GM21619 (cell line): ENCODE results near the gene L1CAM.

Source experiments
- ATAC-seq: cut with Tn5 transposase; IDR thresholded peaks from one replicate; pipeline ENCODE4 v1.9.1; 2021; ENCODE audit not compliant: unreplicated experiment

The L1CAM gene

DNA sequence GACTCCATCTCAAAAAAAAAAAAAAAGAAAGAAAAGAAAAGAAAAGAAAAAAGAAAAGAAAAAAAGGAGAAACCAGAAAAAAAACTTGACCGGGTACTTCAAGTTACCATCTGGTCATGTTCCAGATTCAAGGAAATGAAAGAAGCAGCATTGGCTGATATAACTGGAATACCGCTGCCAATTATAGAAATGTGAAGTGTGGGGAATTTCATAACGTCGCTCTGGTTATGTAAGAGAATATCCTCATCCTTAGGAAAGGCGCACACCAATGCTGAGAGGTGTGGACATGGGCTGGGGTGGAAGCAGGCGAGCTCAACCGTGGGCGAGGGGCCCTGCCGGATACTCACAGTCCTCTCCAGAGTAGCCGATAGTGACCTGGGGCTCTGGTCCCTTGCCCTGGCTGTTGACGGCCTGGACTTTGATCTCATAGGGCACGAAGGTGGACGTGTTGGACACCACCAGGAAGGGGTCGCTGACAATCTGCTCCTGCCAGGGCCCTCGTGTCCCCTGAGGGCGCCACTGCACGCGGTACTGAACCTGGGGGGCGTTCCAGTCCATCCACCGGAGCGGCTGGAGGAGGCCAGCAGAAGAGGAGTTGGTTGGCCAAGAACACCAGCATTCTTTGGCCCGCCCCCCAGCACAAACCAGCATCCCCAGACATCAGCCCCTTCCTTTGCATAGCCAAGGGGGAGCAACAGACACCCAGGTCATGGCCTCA is 19.5 kb downstream of the L1CAM start:
- no peak for ATAC-seq

DNA sequence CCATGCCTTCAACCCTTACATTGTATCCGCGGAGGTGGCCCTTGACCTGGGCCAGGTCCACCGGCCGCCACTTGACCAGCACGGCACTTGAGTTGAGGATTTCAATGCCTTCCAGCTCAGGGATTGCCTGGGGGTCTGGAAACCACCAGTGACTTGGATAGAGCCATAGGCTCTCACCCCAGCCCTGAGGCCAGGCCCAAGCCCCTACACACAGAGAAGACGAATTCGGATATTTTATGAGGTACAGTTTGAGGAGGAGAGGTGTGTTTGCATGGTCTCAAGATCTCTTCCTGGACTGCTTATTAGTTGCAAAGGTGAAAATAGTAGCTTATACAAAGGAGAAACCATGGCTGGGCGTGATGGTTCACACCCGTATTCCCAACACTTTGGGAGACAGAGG is 20.3 kb downstream of the L1CAM start:
- ATAC-seq = no peak

DNA sequence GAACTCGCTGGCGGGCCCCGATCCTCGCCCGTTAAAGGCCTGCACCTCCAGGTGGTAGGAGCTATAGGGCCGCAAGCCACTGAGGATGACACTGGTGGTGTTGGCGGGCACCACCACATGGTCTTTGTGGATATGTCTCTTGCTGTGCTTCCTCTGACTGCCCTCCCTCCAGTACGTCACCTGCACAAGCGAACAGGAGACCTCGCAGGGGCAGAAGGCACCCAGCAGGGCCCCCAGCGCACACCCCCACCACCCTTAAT is 20.7 kb downstream of the L1CAM start:
- ATAC-seq = no peak

DNA sequence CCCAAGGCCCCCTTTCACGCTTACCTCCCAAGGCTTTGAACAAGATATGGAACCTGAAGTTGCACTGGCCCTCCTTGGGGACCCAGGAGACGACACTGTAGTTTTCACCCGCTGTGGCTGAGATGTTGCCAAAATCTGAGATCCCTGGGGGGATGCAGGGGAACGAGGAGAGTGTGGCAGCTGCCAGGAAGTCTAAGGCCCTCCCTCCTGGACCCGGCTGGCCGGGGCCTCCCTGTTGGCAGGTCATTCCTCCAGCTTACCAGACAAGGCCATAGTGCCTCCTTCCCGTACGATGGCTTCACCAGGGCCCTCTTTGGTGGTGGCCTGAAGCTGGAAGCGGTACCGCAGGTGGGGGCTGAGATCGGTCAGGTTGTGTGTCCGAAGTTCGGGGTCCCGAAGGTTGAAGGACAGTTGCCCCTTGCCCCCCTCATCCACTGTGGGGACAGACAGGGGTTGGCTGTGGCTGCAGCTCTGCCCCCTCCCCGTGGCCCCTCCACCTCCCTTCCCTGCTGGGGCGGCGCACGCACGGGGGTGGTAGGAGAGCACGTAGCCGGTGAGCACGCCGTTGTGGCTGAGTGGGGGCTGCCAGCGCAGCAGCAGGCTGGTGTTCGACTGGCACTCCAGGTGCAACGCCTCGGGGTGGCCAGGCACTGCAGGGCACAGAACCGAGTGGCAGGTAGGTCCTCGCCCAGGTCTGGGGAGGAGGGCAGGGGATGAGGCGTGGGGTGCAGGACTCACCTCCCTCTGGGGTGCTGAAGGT is 21.2 kb downstream of the L1CAM start:
- ATAC-seq = no peak

DNA sequence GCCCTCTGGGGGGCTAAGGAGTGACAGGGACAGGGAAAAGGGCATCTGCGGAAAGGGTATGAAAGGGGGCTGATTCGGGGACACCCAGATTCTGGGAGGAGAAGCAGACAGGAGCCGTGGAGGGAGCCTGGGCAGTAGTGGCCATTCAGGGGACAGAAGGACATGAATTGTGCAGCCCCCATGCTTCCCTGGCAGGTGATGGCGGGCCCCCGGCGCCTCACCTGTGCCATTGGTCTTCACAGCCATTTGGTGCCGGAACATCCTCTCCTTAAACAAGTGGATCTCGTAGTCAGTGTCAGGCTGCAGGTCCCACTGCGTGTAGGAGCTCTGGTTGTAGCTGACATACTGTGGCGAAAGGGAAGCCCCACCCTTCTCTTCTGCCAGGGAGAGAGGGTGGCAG is 21.9 kb downstream of the L1CAM start:
- no peak for ATAC-seq

DNA sequence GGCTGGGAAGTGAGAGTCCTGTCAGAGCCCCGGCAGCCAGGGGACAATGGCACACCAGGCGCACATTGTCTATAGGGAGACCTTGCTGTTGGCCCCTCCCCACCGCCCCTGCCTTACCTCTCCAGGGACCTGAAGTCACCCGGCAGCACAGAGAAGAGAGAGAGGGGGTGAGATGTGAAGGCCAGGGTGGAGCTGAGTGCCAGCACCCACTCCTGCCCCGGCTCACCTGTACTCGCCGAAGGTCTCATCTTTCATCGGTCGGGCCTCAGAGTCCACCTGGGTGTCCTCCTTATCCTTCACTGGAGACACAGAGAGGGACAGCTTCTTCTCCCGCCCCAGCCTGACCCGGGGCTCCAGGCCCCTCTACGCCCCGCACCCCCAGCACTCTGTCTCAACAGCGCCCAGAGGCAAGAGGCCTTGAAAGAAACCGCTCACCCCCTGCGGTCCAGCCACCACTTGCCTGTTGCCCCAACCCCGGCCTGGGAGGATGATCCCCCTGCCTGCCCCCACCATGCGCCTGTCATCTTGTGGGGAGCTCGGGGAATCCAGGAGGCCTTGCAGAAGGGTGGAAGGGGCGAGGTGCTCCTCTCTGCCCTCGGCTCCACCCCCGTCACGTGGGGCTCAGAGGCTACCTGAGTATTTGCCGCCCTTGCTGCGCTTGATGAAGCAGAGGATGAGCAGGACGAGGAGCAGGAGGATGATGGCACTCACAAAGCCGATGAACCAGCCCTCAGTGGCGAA is 22.6 kb downstream of the L1CAM start:
- ATAC-seq = no peak

DNA sequence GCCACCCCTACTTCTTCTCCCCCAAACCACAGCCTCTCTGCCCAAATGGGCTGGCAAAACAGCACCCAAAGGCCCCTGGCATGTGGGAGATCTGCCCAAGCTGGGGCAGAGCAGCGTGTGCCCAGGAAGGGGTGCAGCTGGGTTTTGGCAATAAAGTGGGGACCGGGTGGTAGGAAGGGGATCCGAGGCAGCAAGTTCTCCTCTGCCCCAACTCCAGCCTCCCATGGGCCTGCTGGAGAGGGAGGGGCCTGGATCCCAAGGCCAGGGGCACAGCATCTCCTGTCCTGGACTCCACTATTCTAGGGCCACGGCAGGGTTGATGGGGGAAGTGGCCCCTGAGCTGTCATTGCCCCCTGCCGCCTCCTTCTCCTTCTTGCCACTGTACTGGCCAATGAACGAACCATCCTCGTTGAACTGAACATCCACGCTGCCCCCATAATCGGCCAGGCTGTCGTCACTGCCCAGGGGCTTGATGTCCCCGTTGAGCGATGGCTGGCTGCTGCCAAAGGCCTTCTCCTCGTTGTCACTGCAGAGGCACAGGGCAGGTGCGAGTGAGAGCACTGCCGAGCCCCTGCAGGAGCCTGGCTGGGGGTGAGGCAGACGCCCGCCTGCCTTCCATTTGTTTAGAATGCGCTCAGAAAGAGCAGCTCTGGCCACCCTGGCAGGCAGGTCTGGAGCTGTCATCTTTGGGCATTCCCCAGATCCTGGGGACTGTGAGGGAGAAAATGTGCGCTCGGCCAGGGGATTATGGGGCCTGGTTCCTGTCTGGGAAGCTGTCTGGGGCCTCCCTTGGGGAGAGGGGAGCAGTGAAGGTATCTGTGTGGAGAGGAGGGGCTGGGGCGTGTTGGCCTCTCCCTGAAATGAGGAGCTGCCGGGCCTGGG is 23.4 kb downstream of the L1CAM start:
- no peak for ATAC-seq

DNA sequence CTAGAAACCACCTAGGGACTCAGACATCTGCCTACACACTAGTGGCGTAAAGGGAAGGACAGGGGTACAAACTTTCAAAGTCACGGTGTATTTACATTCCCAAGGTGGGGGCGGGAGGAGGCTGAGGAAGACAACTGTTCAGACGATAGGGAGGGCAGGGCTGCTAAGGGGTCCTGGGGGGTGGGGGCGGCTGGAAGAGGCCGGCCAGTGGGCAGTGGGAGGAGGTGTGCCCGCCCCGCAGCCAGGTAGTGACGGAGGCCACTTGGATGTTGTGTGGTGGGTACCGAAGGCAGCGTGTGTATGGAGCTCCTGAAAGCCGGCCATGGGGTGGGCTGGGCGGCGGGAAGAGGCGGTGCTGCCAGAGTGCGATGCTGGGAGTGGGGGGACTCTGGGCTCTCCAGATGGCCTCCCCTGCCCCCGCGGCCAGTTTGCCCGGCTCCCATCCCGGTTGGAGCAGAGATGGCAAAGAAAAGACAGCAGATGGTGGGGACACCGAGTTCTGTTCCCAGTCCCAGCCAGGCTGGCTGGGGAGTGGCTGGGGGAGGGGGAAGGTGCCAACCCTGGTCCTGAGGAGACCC is 24.2 kb downstream of the L1CAM start:
- no peak for ATAC-seq

DNA sequence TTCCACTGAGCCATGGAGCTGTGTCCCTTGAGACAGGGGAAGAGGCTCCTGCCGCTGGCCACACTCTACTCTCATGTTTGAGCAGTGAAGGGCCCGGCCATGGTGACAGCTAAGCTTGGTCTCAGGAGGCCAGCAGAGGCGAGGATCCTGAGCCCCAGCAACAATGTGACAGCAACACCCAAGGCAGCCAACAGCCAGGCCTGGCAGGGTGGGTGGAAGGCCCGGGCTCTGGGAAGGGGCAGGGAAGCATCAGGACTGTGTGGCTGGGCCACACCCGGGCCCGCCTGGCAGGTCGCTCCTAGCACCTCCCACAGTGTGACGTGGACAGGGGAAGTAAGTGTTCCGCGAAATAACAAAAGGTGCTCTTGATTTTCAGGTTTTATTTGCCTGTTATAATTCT is 24.8 kb downstream of the L1CAM start:
- no peak for ATAC-seq

DNA sequence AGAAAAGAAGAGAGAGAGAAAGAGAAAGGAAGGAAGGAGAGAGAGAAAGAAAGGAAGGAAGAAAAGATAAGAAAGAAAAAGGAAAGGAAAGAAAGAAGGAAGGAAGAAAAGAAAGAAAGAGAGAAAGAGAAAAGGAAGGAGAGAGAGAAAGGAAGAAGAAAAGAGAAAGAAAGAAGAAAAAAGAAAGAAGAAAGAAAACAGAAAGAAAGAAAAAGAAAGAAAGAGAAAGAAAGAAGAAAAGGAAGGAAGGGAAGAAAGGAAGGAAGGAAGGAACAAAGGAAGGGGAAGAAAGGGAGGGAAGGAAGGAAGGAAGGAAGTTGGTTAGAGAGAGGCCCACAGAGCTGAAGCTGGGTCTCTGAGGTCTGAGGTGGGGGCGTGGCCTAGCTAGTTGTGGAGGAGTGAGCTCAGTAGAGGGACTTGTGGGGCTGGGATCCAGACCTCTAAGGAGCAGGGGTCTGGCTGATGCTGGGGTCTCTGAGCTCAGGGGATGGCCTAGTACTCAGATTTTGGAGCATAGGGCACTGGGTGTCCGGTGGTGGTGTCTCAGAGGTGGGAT is 28.5 kb downstream of the L1CAM start:
- no peak for ATAC-seq

DNA sequence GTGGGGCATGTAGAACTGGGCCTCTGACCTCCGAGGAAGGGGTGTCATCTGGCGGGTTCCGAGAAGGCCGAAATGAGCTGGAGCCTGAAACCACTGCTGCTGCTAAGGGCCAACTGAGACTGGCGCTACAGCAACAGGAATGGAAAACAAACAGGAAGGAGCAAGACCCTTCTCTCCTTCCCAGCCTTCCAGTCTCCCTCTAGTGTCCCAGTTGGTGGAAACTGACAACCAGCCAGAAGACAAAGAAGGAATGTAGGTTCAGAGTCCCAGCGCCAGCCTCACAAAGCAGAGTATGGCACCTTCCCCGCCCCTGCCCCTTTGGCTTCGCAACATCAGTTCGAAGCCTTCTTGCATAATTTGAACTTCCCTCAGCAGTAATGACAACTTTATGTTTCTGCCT is 31.3 kb downstream of the L1CAM start:
- no peak for ATAC-seq

DNA sequence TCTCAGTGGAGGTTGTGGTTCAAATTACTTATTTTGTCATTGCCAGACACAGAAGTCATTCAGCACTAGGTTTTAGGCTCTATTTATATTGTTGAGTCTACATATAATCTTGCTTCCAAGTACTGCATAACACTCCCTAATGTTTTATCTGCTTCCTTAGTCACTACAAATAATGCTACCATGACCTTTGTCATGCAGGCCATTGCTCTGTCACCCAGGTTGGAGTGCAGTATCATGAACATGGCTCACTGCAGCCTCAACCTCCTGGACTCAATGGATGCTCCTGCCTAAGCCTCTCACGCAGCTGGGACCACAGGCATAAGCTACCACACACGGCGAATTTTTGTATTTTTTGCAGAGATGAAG is 32.1 kb downstream of the L1CAM start:
- no peak for ATAC-seq

DNA sequence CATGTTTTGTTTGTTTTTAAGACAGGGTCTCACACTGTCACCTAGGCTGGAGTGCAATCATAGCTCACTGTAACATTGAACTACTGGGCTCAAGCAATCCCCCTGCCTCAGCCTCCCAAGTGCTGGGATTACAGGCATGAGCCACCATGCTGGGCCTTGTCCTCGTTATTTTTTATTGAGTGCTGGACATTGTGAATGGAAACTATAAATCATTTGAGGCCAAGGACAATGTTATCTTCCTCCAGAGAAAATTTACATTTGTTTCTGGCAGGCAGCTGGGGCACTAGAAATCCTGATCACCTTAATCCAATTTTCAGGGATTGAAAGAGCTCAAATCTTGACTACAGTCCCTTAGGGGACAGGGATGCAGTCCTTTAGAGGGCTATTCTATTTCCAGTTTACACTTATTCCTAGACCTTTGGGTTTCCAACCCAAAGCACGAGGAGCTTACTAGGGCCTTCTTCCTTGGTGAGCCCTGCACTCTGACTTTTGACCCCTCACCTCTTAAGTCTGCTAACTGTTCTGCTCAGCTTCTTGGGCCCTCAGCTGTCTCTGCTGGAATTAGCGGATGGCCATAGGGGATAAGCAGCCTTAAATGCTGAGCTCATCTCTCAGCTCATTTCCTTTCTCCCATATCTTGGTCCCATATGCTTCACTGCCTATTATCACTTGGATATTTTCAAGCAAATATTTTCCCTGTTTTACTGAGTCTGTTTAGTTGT is 32.6 kb downstream of the L1CAM start:
- ATAC-seq = no peak

DNA sequence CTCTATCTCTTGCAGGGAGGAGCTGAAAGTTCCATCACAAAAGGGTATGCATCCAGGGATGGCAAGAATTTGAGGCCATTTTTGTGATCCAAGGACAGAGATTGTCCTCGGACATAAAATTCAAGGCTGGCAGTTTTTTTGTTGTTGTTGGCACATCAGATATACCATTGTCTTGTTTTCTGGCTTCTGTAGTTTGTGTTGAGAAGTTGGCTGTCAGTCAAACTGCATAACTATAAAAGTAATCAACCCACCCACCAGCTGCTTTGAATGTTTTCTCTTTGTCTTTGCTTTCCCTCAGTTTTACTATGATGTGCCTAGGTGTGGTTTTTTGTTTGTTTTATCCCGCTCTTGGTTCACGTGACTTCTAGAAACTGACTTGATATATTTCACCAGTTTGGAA is 34.0 kb downstream of the L1CAM start:
- no peak for ATAC-seq

DNA sequence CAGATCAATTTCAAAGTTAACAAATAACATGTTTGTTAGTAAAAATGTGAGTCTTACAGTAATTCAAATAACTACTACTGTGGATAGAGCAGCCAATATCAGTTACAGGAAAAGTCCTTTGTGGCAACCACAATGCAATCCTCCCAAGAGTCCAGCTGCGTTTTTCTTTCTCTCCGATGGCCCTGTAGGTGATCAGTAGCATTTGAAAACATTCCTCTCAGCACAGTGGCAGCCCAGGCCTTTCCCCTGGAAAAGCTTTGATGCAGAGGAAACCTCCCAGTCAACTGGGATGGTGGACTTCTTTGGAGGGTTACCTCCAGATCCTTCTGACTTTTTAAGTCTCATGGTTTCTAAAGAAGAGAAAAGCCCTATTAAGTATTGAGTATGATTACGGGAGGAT is 37.6 kb downstream of the L1CAM start:
- ATAC-seq = no peak

DNA sequence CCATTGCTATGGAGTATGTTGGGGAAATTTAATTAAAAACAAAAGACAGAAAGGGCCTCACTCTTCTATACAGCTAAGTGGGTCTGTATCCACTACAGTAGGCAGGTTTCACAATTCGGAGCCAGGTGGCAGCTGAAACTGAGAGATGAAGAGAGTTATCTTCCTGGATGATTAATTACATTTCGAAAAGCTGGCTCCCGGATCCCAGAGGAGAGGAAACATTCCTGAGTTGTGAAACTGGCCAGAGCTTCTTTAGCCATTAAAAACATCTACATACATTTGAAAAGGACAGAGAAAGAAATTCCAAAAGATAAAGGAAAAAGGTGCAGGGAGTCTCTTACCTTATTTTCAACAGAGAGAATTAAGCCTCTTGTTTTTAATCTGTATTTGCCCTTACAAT is 40.1 kb downstream of the L1CAM start:
- no peak for ATAC-seq

DNA sequence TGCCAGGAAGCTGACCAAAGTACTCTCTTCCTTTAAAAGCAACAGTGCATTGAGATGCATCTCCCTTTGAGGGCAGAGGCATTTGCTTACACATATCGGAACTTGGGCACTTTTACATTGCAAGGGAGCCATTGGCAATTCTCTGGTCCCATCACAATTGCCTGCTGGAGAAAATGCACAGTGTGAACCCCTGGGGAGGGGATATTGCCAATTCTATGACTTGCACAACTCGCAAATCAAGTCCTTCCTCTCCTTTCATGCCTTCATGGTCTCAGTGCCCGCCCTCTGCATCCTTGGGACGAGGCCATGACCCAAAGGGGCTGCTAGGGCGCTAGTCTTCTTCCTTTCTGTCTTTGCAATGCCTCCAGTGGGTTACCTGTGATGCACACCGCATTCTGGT is 40.8 kb downstream of the L1CAM start:
- ATAC-seq = no peak

DNA sequence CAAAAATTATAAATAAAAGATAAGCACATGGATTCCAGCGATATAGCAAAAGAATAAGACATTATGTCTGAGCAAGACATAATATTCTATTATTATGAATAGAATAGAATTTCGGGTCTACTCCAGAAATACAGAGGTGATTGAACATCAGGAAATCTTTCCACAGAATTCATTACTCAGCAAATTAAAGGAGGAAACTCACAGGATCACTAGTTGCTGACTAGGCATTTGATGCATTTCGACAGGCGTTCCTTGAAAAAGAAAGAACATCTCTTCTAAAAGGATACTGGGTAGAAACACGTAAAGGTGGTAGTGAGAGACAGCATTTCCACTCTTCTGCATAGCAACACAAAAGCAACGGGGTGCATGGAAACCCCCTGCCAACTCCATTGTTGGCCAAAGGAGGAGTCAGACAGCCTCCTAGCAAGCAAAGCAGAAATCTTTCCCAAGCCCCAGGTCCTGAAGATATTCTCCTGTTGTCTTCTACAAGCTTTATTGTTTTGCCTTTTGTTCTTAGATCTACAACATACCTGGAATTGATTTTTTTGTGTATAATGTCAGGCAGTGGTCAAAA is 41.4 kb downstream of the L1CAM start:
- no peak for ATAC-seq

DNA sequence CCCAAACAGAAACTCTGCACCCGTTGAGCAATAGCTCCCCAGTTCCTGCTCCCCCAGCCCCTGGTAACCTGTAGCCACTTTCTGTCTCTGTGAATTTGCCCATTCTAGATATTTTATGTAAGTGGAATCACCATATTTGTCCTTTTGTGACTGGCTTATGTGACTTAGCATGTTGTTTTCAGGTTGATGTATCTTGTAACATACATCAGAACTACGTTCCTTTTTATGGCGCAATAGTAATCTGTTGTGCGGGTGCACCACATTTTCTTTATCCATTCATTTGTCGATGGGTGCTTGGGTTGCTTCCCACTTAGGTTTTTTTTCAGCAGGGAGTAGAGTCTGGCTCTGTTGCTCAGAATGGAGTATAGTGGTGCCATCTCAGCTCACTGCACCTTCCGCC is 49.1 kb downstream of the L1CAM start:
- ATAC-seq = no peak

DNA sequence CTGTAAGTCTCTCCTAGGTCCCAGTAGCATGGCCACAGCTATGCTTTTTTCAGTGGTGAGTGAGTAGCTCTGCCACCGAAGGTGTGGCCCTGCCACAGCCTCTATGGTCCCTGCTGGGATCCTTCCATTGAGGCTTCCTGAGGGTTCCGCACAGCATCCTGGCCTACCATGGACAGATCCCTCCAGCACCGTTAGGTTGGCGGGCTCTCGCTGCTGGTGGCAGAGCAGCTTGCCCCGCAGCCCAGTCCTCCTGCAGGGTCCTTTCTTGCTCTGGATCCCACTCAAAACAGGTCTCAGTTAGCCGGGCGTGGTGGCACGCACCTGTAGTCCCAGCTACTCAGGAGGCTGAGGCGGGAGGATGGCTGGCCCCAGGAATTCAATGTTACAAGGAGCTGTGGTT is 53.2 kb downstream of the L1CAM start:
- ATAC-seq = no peak
